Gastrocnemius medialis (tissue), 4 donors: ENCODE data around the gene ALDH2.
"Not testable (repeated sequence)": the region's sequence is repeated elsewhere in the genome, so short reads cannot be mapped to it uniquely, and the experiment has no call there.

Experiments
- CTCF ChIP-seq, 5 experiments: fragments of 450-650 bp in 3 of 5; fragments of 200-600 bp in 2 of 5; sonication (generic) in 2 of 5; IDR thresholded peaks in 4 of 5; conservative IDR thresholded peaks in 1 of 5; 1 replicate in 4 of 5; 2 replicates in 1 of 5; pipeline ENCODE4 v1.5.1; 2016 to 2019; ENCODE audit warnings: antibody characterized with exemption in 5 of 5, mild to moderate bottlenecking in 3 of 5, moderate library complexity in 3 of 5
- POLR2A ChIP-seq, 2 donors: fragments of 450-650 bp; IDR thresholded peaks; one replicate each; pipeline ENCODE4 v1.6.1; 2017; ENCODE audit warnings: antibody characterized with exemption in 2 of 2, mild to moderate bottlenecking in 2 of 2, moderate library complexity in 2 of 2

GRCh38 chr12:111763552-111763951, 3.2 kb upstream of the ALDH2 start:
- not testable (repeated sequence) for TF ChIP-seq POLR2A (IDR thresholded peaks at IDR 0.05); CTCF (IDR thresholded peaks at IDR 0.05 in 4 of 5, conservative IDR thresholded peaks at IDR 0.05 in 1 of 5)
